NCI-H2227 (cell line): ENCODE data around the gene NUP210L.

Experiments
- DNase-seq: peaks from one replicate; lab custom pipeline; 2025; ENCODE audit not compliant: unreplicated experiment; lab: John Stamatoyannopoulos, UW

NUP210L gene

GRCh38 chr1:153945795-153946621, 208.9 kb downstream of the NUP210L start:
- peak; percentile 67 for DNase-seq

- peak; percentile 45 for DNase-seq
Measured at GRCh38 chr1:153945131-153945794, 209.6 kb downstream of the NUP210L start.

- DNase-seq: no peak
Measured at GRCh38 chr1:153944827-153945117, 210.1 kb downstream of the NUP210L start.

- no peak for DNase-seq
Measured at GRCh38 chr1:153944005-153944826, 210.7 kb downstream of the NUP210L start.

DNA sequence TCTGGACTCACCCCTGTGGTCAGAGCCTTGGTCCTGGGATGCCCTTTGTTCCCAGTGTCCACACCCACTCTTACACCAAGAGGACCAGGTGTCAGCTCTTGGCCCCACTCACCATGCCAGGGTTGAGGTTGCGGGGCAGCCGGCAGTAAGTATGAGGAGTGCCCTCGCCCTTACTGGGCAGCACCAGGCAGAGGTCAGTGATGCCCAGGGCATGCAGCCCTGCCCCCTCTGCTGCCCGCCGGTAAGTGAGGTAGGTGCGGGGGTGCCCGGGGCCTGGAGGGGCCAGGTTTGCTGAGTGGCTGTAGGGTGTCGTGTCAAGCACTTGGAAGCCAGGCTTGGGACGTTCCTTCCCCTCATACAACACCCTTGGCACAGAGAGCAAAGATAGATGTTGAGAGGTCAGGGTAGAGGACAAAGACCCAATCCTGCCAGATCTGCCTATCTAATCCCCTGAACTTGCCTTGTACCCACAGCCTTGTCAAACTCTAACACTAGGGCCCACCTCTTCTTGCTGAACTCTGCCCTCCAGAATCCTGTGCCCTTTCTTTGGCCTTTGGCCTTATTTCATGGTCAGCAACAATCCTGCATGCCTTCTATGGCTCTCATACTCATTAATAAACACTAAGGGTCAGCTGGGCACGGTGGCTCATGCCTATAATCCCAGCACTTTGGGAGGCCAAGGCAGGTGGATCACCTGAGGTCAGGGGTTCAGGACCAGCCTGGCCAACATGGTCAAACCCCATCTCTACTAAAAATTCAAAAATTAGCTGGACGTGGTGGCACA, 211.9 kb downstream of the NUP210L start:
- no peak for DNase-seq
